ENCODE measurements around the gene PSMD2.

PSMD2 gene

GRCh38 chr3:184298759-184299487 lies at the start of gene PSMD2:
Gene PSMD2, plus strand, starts transcription at chr3:184299241. Its CDS starts 26 bp downstream, at chr3:184299267.
- no peak for TF ChIP-seq ZNF274 (IDR thresholded peaks at IDR 0.05; ENCODE audit: low read depth, low read length)
- H3K4me3 ChIP-seq (ENCODE audit: low read length): peak within 1 kb of the TSS; percentile 94

- peak within 1 kb of the TSS; percentile 98 for H3K4me3 ChIP-seq (ENCODE audit: low read length)
Observed at GRCh38 chr3:184249412-184250166, 49.5 kb upstream of the PSMD2 start, which contains the start of gene EEF1AKMT4. Gene EEF1AKMT4, plus strand, starts transcription at chr3:184249672. Its CDS starts 23 bp downstream, at chr3:184249695.

GRCh38 chr3:184250167-184250828 lies 48.7 kb upstream of the PSMD2 start:
- H3K4me3 ChIP-seq (ENCODE audit: low read length): peak overlapping the region; percentile 98
- TF ChIP-seq ZNF274 (IDR thresholded peaks at IDR 0.05; ENCODE audit: low read depth, low read length): no peak

More at GRCh38 chr3:184249412-184250166, 49.5 kb upstream of the PSMD2 start, which contains the start of gene EEF1AKMT4:
- no peak for TF ChIP-seq ZNF274 (IDR thresholded peaks at IDR 0.05; ENCODE audit: low read depth, low read length)

GRCh38 chr3:184255291-184256039 lies 43.6 kb upstream of the PSMD2 start:
- TF ChIP-seq ZNF274 (IDR thresholded peaks at IDR 0.05; ENCODE audit: low read depth, low read length): no peak
- H3K4me3 ChIP-seq (ENCODE audit: low read length): no peak overlapping the region

- TF ChIP-seq ZNF274 (IDR thresholded peaks at IDR 0.05; ENCODE audit: low read depth, low read length): no peak
- H3K4me3 ChIP-seq (ENCODE audit: low read length): no peak overlapping the region
Observed at GRCh38 chr3:184257083-184257915, 41.7 kb upstream of the PSMD2 start.

GRCh38 chr3:184258926-184259325 lies 40.1 kb upstream of the PSMD2 start:
- TF ChIP-seq ZNF274 (IDR thresholded peaks at IDR 0.05; ENCODE audit: low read depth, low read length): no peak
- no peak overlapping the region for H3K4me3 ChIP-seq (ENCODE audit: low read length)

GRCh38 chr3:184259396-184259877 lies 39.6 kb upstream of the PSMD2 start:
- H3K4me3 ChIP-seq (ENCODE audit: low read length): no peak overlapping the region

GRCh38 chr3:184259878-184260723 lies 38.9 kb upstream of the PSMD2 start:
- no peak for TF ChIP-seq ZNF274 (IDR thresholded peaks at IDR 0.05; ENCODE audit: low read depth, low read length)
- no peak overlapping the region for H3K4me3 ChIP-seq (ENCODE audit: low read length)

More at GRCh38 chr3:184259396-184259877, 39.6 kb upstream of the PSMD2 start:
- TF ChIP-seq ZNF274 (IDR thresholded peaks at IDR 0.05; ENCODE audit: low read depth, low read length): no peak

- H3K4me3 ChIP-seq (ENCODE audit: low read length): peak overlapping the region; percentile 16; the same call in 1 of the 2 replicates
- TF ChIP-seq ZNF274 (IDR thresholded peaks at IDR 0.05; ENCODE audit: low read depth, low read length): no peak
Observed at GRCh38 chr3:184260724-184261269, 38.2 kb upstream of the PSMD2 start.

GRCh38 chr3:184261270-184261853 lies 37.7 kb upstream of the PSMD2 start, which contains the start of gene CAMK2N2:
Gene CAMK2N2, minus strand, starts transcription at chr3:184261553. Its CDS starts 268 bp downstream, at chr3:184261285.
- TF ChIP-seq ZNF274 (IDR thresholded peaks at IDR 0.05; ENCODE audit: low read depth, low read length): no peak

More at GRCh38 chr3:184261270-184261853, 37.7 kb upstream of the PSMD2 start, which contains the start of gene CAMK2N2:
- H3K4me3 ChIP-seq (ENCODE audit: low read length): peak within 1 kb of the TSS; percentile 49; the same call in 1 of the 2 replicates
